GM23338 (cell line): Measurements from ENCODE around the gene ORM1. TPM values are rescaled to one million over a fixed set of nuclear protein-coding genes. Genes with fewer than 3 reads are reported as not detected.

ENCODE experiments used
- ATAC-seq: fragments of 200-7000 bp; cut with Tn5 transposase; 3 replicates; pipeline ENCODE4 v1.9.1; 2020
- DNase-seq: peaks from one replicate; pipeline ENCODE4 v3.0.0-alpha.2; 2015; ENCODE audit warnings: low spot score
- H2AFZ ChIP-seq: fragments of 200-600 bp; sonication (generic); 2 replicates; pipeline ENCODE4 v1.8.0; 2016; ENCODE audit warnings: antibody characterized with exemption, mild to moderate bottlenecking, moderate library complexity
- H3F3A ChIP-seq: fragments of 200-600 bp; sonication (generic); replicated peaks from 2 replicates; pipeline ENCODE4 v1.8.0; 2017; ENCODE audit warnings: antibody characterized with exemption, mixed run types, low read depth
- H3K27ac ChIP-seq: fragments of 200-600 bp; sonication (generic); 2 replicates; pipeline ENCODE4 v1.6.1; 2016; ENCODE audit warnings: low read depth
- H3K27me3 ChIP-seq: fragments of 200-600 bp; sonication (generic); 2 replicates; pipeline ENCODE4 v1.8.0; 2016; ENCODE audit warnings: mild to moderate bottlenecking, mixed run types, moderate library complexity; ENCODE audit not compliant: insufficient read depth
- H3K36me3 ChIP-seq: fragments of 200-600 bp; sonication (generic); 2 replicates; pipeline ENCODE4 v1.8.0; 2016; ENCODE audit warnings: mild to moderate bottlenecking; ENCODE audit not compliant: insufficient read depth
- H3K4me1 ChIP-seq: fragments of 200-600 bp; sonication (generic); 2 replicates; pipeline ENCODE4 v1.8.0; 2016; ENCODE audit warnings: mild to moderate bottlenecking, moderate library complexity; ENCODE audit not compliant: insufficient read depth
- H3K4me2 ChIP-seq: fragments of 200-600 bp; sonication (generic); 2 replicates; pipeline ENCODE4 v1.7.1; 2017; ENCODE audit warnings: mixed run types
- H3K4me3 ChIP-seq: fragments of 200-600 bp; sonication (generic); 2 replicates; pipeline ENCODE4 v1.6.1; 2016; ENCODE audit warnings: mixed run types
- H3K79me2 ChIP-seq: fragments of 200-600 bp; sonication (generic); replicated peaks from 2 replicates; pipeline ENCODE4 v1.8.0; 2017; ENCODE audit warnings: mild to moderate bottlenecking; ENCODE audit not compliant: insufficient read depth
- H3K9me2 ChIP-seq: fragments of 200-600 bp; sonication (generic); 2 replicates; pipeline ENCODE4 v1.8.0; 2017; ENCODE audit not compliant: insufficient read depth
- H4K20me1 ChIP-seq: fragments of 200-600 bp; sonication (generic); replicated peaks from 2 replicates; pipeline ENCODE4 v1.8.0; 2017; ENCODE audit warnings: mild to moderate bottlenecking; ENCODE audit not compliant: insufficient read depth
- H3K27ac Mint-ChIP-seq: 2 replicates; pipeline ENCODE4 v1.8.0; 2020; ENCODE audit warnings: inconsistent platforms, mild to moderate bottlenecking, moderate library complexity, mixed read lengths
- H3K27me3 Mint-ChIP-seq: 3 replicates; pipeline ENCODE4 v1.8.0; 2022; ENCODE audit warnings: low read depth, mild to moderate bottlenecking, moderate library complexity, mixed read lengths, inconsistent platforms; ENCODE audit not compliant: insufficient read depth, poor library complexity
- H3K36me3 Mint-ChIP-seq: 3 replicates; pipeline ENCODE4 v1.8.0; 2021; ENCODE audit warnings: low read depth, mild to moderate bottlenecking, inconsistent platforms, moderate library complexity, mixed read lengths
- H3K4me1 Mint-ChIP-seq: 3 replicates; pipeline ENCODE4 v1.8.0; 2020; ENCODE audit warnings: mild to moderate bottlenecking, inconsistent platforms, mixed read lengths
- H3K4me3 Mint-ChIP-seq: 3 replicates; pipeline ENCODE4 v1.8.0; 2021; ENCODE audit warnings: moderate library complexity, mild to moderate bottlenecking, inconsistent platforms, mixed read lengths
- H3K9me3 Mint-ChIP-seq: 3 replicates; pipeline ENCODE4 v1.8.0; 2020; ENCODE audit warnings: moderate library complexity, mild to moderate bottlenecking, inconsistent platforms, mixed read lengths
- EZH2 ChIP-seq: fragments of 200-600 bp; sonication (generic); IDR thresholded peaks from one replicate; pipeline ENCODE4 v1.8.0; 2017; ENCODE audit warnings: antibody characterized with exemption, mild to moderate bottlenecking, low read depth; ENCODE audit not compliant: unreplicated experiment
- NANOG ChIP-seq: IDR thresholded peaks from 2 replicates; pipeline ENCODE4 v1.6.1; 2016; ENCODE audit warnings: antibody characterized with exemption, borderline replicate concordance
- POLR2AphosphoS5 ChIP-seq: IDR thresholded peaks from 2 replicates; pipeline ENCODE4 v1.6.1; 2016; ENCODE audit warnings: antibody characterized with exemption, low read depth
- STAT1 ChIP-seq: IDR thresholded peaks from one replicate; pipeline ENCODE4 v1.6.1; 2016; ENCODE audit warnings: antibody characterized with exemption; ENCODE audit not compliant: unreplicated experiment
- ZNF114 ChIP-seq: fragments of 250-450 bp; sonication (Bioruptor Pico); IDR thresholded peaks from 2 replicates; pipeline ENCODE4 v1.5.0; 2020; ENCODE audit warnings: mild to moderate bottlenecking, moderate library complexity
- ZNF331 ChIP-seq: fragments of 250-450 bp; sonication (Bioruptor Pico); IDR thresholded peaks from 2 replicates; pipeline ENCODE4 v1.5.0; 2020; ENCODE audit warnings: low read depth, mild to moderate bottlenecking, moderate library complexity
- polyA plus RNA-seq: library from polyadenylated mRNA; unstranded; fragments of >200 nt; fragmentation: Nextera tagmentation; extraction: Ambion mirVana; gene quantifications from 2 replicates; pipeline ENCODE4 v1.2.1, GENCODE V29; 2016
- total RNA-seq: library from RNA; depleted of rRNA; stranded (reverse); fragments of >200 nt; shearing (Covaris generic); gene quantifications from 2 replicates; pipeline ENCODE4 v1.2.3, GENCODE V29; 2014
- TF ChIP-seq, protein P1 (sequence below), 2 experiments: fragments of 200-600 bp in 1 of 2; sonication (generic) in 1 of 2; conservative IDR thresholded peaks; 2 replicates each; pipeline versions ENCODE4 v1.5.1 to v1.6.1; 2016 to 2017; ENCODE audit warnings: antibody characterized with exemption in 2 of 2, low read depth in 2 of 2, mild to moderate bottlenecking in 2 of 2, moderate library complexity in 1 of 2
- TF ChIP-seq, protein P2 (sequence below): IDR thresholded peaks from one replicate; pipeline ENCODE4 v1.6.1; 2018; ENCODE audit warnings: antibody characterized with exemption; ENCODE audit not compliant: unreplicated experiment

Gene ORM1
- total and polyA plus RNA-seq, 2 experiments from 2014 or later, result not detected

DNA sequence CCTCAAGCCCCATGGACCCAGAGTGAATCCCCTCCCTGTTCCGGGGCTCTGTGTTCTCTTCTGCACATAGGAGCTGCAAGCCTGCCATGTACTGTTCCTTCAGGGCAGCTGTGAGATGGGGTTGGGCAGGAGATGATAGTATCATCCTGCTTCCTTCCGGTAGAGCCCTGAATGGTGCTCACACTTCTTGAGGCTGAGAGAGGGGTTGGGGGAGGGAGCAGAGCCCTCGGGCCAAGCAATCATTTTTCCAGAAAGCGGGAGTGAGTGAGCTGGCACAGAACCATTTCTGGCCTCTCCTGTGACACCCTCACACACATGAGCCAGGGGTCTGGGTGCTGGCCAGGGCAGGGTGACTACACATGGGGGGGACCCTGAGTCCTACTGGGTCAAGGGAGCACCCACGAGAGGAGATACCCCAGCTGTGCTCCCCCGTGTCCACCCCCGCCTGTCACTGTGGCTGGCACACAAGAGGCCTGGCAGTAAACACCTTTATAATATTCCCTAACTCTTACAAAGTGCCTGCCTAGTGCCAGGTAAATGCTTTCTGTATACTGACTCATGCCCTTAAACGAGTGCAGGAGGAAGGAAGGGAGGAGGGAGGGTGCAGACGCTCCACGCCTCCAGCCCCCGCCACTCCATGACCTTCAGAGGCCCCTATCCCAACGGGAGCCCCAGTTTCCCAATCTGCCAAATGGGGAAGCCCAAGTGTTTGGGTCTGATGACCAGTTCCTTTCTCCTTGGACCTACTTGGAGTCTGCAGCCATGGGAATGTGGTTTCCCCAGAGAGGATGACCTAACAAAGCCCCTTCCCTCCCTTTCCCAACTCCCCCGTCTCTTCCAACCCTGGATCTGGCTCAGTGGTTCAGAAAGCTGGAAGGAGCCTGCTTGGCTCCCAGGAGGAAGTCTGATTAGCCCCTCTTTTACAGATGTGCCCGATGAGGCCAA, 49.3 kb downstream of the ORM1 start:
- DNase-seq (no peak), ATAC-seq (no peak)
- Mint-ChIP-seq H3K27ac (peak overlapping the region; percentile 89), H3K9me3 (no peaks in the 10 kb centered on the region), H3K36me3 (peaks cover 50% of the 10 kb centered on the region), H3K27me3 (peaks cover 5% of the 10 kb centered on the region), H3K4me1 (peaks cover 43% of the 10 kb centered on the region), H3K4me3 (no peak overlapping the region)
- Histone ChIP-seq H3K79me2 (peaks cover 4% of the 10 kb centered on the region; the same call in 1 of the 2 replicates), H3K27ac (no peak overlapping the region), H3K36me3 (no peaks in the 10 kb centered on the region), H3K9me2 (0 out of 2 replicates have a peak, but pooled peaks cover 6% of the 10 kb centered on the region), H2AFZ (no peak overlapping the region), H3F3A (peaks cover 12% of the 10 kb centered on the region; the same call in 1 of the 2 replicates), H3K4me2 (no peak overlapping the region), H3K4me1 (peaks cover 52% of the 10 kb centered on the region), H3K27me3 (no peaks in the 10 kb centered on the region), H4K20me1 (no peaks in the 10 kb centered on the region), H3K4me3 (no peak overlapping the region)
- TF ChIP-seq, protein P1, sequence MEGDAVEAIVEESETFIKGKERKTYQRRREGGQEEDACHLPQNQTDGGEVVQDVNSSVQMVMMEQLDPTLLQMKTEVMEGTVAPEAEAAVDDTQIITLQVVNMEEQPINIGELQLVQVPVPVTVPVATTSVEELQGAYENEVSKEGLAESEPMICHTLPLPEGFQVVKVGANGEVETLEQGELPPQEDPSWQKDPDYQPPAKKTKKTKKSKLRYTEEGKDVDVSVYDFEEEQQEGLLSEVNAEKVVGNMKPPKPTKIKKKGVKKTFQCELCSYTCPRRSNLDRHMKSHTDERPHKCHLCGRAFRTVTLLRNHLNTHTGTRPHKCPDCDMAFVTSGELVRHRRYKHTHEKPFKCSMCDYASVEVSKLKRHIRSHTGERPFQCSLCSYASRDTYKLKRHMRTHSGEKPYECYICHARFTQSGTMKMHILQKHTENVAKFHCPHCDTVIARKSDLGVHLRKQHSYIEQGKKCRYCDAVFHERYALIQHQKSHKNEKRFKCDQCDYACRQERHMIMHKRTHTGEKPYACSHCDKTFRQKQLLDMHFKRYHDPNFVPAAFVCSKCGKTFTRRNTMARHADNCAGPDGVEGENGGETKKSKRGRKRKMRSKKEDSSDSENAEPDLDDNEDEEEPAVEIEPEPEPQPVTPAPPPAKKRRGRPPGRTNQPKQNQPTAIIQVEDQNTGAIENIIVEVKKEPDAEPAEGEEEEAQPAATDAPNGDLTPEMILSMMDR (conservative IDR thresholded peaks at IDR 0.05; ENCODE audit: low read depth in 2 of 2), result no peak
- no peak for TF ChIP-seq EZH2
- TF ChIP-seq ZNF114 (CRISPR knock-in tag), result no peak
- TF ChIP-seq STAT1, result no peak
- TF ChIP-seq ZNF331, result no peak
- TF ChIP-seq NANOG, result no peak

DNA sequence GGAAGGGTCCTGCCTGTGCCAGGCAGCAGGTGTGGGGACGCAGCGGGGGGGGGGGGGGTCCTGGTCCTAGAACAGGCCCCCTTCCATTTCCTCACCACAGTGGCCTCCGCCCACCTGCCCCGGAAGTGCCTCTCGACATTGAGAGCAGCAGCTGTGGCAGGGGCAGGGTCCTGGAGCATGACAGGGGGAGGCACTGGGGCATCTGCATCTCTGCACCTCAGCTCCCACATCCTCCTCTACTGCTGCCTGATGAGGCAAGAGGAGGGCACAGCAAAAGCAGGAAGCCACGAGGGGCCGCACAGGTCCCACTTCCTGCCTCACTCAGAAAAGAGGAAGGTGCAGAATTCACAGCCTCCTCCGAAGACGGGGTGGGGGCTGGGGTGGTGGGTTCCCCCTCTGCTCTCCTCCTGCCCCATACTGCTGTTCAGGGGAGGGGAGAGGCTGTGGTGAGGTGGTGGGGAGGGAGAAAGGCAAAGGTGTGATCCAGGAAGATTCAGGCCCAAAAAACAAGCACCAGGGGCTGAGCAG, 50.1 kb downstream of the ORM1 start:
- H3K4me1 Mint-ChIP-seq, result peaks cover 46% of the 10 kb centered on the region
- H3K27me3 Mint-ChIP-seq, result peaks cover 8% of the 10 kb centered on the region
- no peak overlapping the region for H3K4me2 ChIP-seq
- H4K20me1 ChIP-seq, result no peaks in the 10 kb centered on the region
- peaks cover 52% of the 10 kb centered on the region for H3K4me1 ChIP-seq
- no peak overlapping the region for H3K27ac ChIP-seq
- H3K79me2 ChIP-seq, result peaks cover 4% of the 10 kb centered on the region; the same call in 1 of the 2 replicates
- no peak overlapping the region for H3K4me3 ChIP-seq
- no peak overlapping the region for H2AFZ ChIP-seq
- H3K9me3 Mint-ChIP-seq, result no peaks in the 10 kb centered on the region
- ATAC-seq (no peak), DNase-seq (no peak)
- peaks cover 50% of the 10 kb centered on the region for H3K36me3 Mint-ChIP-seq
- 0 out of 2 replicates have a peak, but pooled peaks cover 6% of the 10 kb centered on the region for H3K9me2 ChIP-seq
- peak overlapping the region; percentile 46; the same call in 1 of the 2 replicates for H3K27ac Mint-ChIP-seq
- H3K4me3 Mint-ChIP-seq, result no peak overlapping the region
- no peaks in the 10 kb centered on the region for H3K36me3 ChIP-seq
- no peaks in the 10 kb centered on the region for H3K27me3 ChIP-seq
- peaks cover 12% of the 10 kb centered on the region; the same call in 1 of the 2 replicates for H3F3A ChIP-seq
- TF ChIP-seq, protein P2, sequence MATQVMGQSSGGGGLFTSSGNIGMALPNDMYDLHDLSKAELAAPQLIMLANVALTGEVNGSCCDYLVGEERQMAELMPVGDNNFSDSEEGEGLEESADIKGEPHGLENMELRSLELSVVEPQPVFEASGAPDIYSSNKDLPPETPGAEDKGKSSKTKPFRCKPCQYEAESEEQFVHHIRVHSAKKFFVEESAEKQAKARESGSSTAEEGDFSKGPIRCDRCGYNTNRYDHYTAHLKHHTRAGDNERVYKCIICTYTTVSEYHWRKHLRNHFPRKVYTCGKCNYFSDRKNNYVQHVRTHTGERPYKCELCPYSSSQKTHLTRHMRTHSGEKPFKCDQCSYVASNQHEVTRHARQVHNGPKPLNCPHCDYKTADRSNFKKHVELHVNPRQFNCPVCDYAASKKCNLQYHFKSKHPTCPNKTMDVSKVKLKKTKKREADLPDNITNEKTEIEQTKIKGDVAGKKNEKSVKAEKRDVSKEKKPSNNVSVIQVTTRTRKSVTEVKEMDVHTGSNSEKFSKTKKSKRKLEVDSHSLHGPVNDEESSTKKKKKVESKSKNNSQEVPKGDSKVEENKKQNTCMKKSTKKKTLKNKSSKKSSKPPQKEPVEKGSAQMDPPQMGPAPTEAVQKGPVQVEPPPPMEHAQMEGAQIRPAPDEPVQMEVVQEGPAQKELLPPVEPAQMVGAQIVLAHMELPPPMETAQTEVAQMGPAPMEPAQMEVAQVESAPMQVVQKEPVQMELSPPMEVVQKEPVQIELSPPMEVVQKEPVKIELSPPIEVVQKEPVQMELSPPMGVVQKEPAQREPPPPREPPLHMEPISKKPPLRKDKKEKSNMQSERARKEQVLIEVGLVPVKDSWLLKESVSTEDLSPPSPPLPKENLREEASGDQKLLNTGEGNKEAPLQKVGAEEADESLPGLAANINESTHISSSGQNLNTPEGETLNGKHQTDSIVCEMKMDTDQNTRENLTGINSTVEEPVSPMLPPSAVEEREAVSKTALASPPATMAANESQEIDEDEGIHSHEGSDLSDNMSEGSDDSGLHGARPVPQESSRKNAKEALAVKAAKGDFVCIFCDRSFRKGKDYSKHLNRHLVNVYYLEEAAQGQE, result no peak
- TF ChIP-seq, protein P1 (conservative IDR thresholded peaks at IDR 0.05; ENCODE audit: low read depth in 2 of 2), result no peak
- TF ChIP-seq STAT1 (no peak), POLR2AphosphoS5 (no peak), NANOG (no peak)
